Heart left ventricle (tissue), 16 donors: ENCODE measurements around the gene STX1B. TPM values are rescaled to one million over a fixed set of nuclear protein-coding genes. Genes with fewer than 3 reads are reported as not detected.

Source experiments
- ATAC-seq, 4 donors: fragments of 200-7000 bp; cut with Tn5 transposase; one replicate each; pipeline ENCODE4 v1.9.1; 2020 to 2022; ENCODE audit warnings: moderate library complexity in 4 of 4, mild to moderate bottlenecking in 3 of 4, moderate number of reproducible peaks in 1 of 4
- DNase-seq, 5 donors: peaks; one replicate each; pipeline ENCODE4 v3.0.0-alpha.2; 2020
- H3K27ac ChIP-seq, 12 donors: fragments of 200-600 bp; sonication (generic) in 4 of 12; one replicate each; pipeline versions ENCODE4 v1.5.0 to v1.8.0; 2016 to 2022; ENCODE audit warnings: mild to moderate bottlenecking in 2 of 12
- H3K27me3 ChIP-seq, 9 donors: fragments of 200-600 bp; sonication (generic) in 2 of 9; one replicate each; pipeline versions ENCODE4 v1.5.1 to v1.8.0; 2016 to 2022; ENCODE audit warnings: mild to moderate bottlenecking in 3 of 9
- H3K36me3 ChIP-seq, 9 donors: fragments of 200-600 bp; sonication (generic) in 2 of 9; one replicate each; pipeline versions ENCODE4 v1.5.0 to v1.8.0; 2018 to 2022; ENCODE audit warnings: mild to moderate bottlenecking in 2 of 9
- H3K4me1 ChIP-seq, 12 donors: fragments of 200-600 bp; sonication (generic) in 4 of 12; one replicate each; pipeline versions ENCODE4 v1.5.0 to v1.8.0; 2016 to 2022; ENCODE audit warnings: mild to moderate bottlenecking in 3 of 12
- H3K4me3 ChIP-seq, 12 donors: fragments of 200-600 bp; sonication (generic) in 4 of 12; one replicate each; pipeline versions ENCODE4 v1.5.0 to v1.8.0; 2017 to 2022; ENCODE audit warnings: mild to moderate bottlenecking in 9 of 12, moderate library complexity in 4 of 12
- H3K9me3 ChIP-seq, 12 donors: fragments of 200-600 bp; sonication (generic) in 4 of 12; one replicate each; pipeline versions ENCODE4 v1.5.0 to v1.8.0; 2016 to 2022; ENCODE audit warnings: mild to moderate bottlenecking in 1 of 12
- CTCF ChIP-seq, 12 donors: fragments of 200-600 bp; sonication (generic) in 4 of 12; IDR thresholded peaks; one replicate each; pipeline versions ENCODE4 v1.5.0 to v1.8.0; 2018 to 2022; ENCODE audit warnings: antibody characterized with exemption in 12 of 12, mild to moderate bottlenecking in 5 of 12
- POLR2A ChIP-seq, 2 donors: fragments of 450-650 bp; IDR thresholded peaks; one replicate each; pipeline ENCODE4 v1.6.1; 2017; ENCODE audit warnings: antibody characterized with exemption in 2 of 2, mild to moderate bottlenecking in 2 of 2, moderate library complexity in 2 of 2
- WGBS, 4 donors: extraction: QIAGEN DNeasy Blood & Tissue Kit in 2 of 4; methylation state at CpG; one replicate each; pipeline versions ENCODE4 v1.1.5 to v1.1.7; 2013 to 2018; 5-methylcytosine and 5-hydroxymethylcytosine counted together
- intact Hi-C, 10 donors: fragments of 100-400 bp; cut with DNase I; formaldehyde crosslinking; loops; one replicate each; pipeline versions ENCODE4 v1.11.1 to v1.14.2; 2022
- polyA plus RNA-seq, 2 donors: library from polyadenylated mRNA; stranded (reverse); fragments of 200-250 nt; gene quantifications; one replicate each; pipeline ENCODE4 v1.2.3, GENCODE V29; 2013
- total RNA-seq, 9 donors: library from RNA; depleted of rRNA in 2 of 9; stranded (reverse); fragments of >200 nt in 2 of 9; fragmentation: NEBNext Ultra II Directional in 3 of 9; extraction: Animal tissue kit (Norgen Biotek cat#: 25700) in 3 of 9; gene quantifications; one replicate each; pipeline versions ENCODE4 v1.1.0 to v1.2.4, GENCODE V29; 2016 to 2023
- donor health status: ischemic (EF 13 %, LVEDD 7.1; RV severe dilation, severe dysfunction).
- donor health status: healthy with polysubstance abuse.
- donor health status: DM: no; HTN: yes; CAD: no.
- donor health status: DM: no; HTN: no; CAD: no.
- donor health status: ischemic (EF 25% LVEDD 6.9; RV normal size, moderate dysfunction).
- donor health status: ischemic (EF 25% LVEDD 5.7; RV mildly dilated, moderate dysfunction).
- donor health status: healthy.
- donor health status: DM: yes; HTN: yes; CAD: no.
- donor health status: ischemic (EF 35%, LVEDD 5.7; RV mildly dilated, moderate dysfunction).
- donor health status: nonischemic (EF 11% LVEDD 7.7; RV severe dilation, severe dysfunction).
- donor health status: DM: yes; HTN: yes; CAD: no.
- donor health status: PGD.
- donor health status: ischemic (EF 29% LVEDD 5.4; RV normal size, mild dysfunction).
- donor health status: nonischemic (EF 23%, LVEDD 6.1; RV moderate dilation, normal function).

Gene STX1B
- total and polyA plus RNA-seq, 11 donors = 0.20 to 2.1 (median 0.82) TPM

- peaks cover 0 to 5% (median 0%) of the 10 kb centered on the region in 12 donors for H3K4me1 ChIP-seq
- H3K27me3 ChIP-seq = peaks cover 17 to 56% (median 44%) of the 10 kb centered on the region in 9 donors
- ATAC-seq (no peak), DNase-seq (no peak)
- no peak overlapping the region for H3K27ac ChIP-seq
- 80 to 89% (median 83%) methylated on average over 5 of the region's 5 CpGs for WGBS, 4 donors
- H3K9me3 ChIP-seq = no peaks in the 10 kb centered on the region
- TF ChIP-seq CTCF (IDR thresholded peaks at IDR 0.05) (no peak), POLR2A (IDR thresholded peaks at IDR 0.05) (no peak)
- intact Hi-C loops = no loop called here
- H3K36me3 ChIP-seq = no peaks in the 10 kb centered on the region
- H3K4me3 ChIP-seq = no peak overlapping the region
Measured at GRCh38 chr16:31008551-31008950, 1.9 kb downstream of the STX1B start.

GRCh38 chr16:31008149-31008548 lies 2.3 kb downstream of the STX1B start:
- no peak overlapping the region for H3K27ac ChIP-seq
- no peaks in the 10 kb centered on the region for H3K36me3 ChIP-seq
- no peak overlapping the region for H3K4me3 ChIP-seq
- no peak for ATAC-seq
- peaks cover 17 to 56% (median 44%) of the 10 kb centered on the region in 9 donors for H3K27me3 ChIP-seq
- no peak for DNase-seq
- H3K9me3 ChIP-seq = no peaks in the 10 kb centered on the region
- WGBS, 4 donors = 66 to 73% (median 71%) methylated on average over 6 of the region's 6 CpGs
- peaks cover 0 to 5% (median 0%) of the 10 kb centered on the region in 12 donors for H3K4me1 ChIP-seq
- intact Hi-C loops = no loop called here
- TF ChIP-seq CTCF (IDR thresholded peaks at IDR 0.05) (no peak), POLR2A (IDR thresholded peaks at IDR 0.05) (no peak)

- Histone ChIP-seq H3K9me3 (no peaks in the 10 kb centered on the region), H3K4me1 (peaks cover 0 to 5% (median 0%) of the 10 kb centered on the region in 12 donors), H3K27ac (no peak overlapping the region), H3K4me3 (no peak overlapping the region), H3K27me3 (peaks cover 17 to 53% (median 44%) of the 10 kb centered on the region in 9 donors), H3K36me3 (no peaks in the 10 kb centered on the region)
- no peak for TF ChIP-seq CTCF (IDR thresholded peaks at IDR 0.05)
- no peak for TF ChIP-seq POLR2A (IDR thresholded peaks at IDR 0.05)
- peak in 1 of 5 donors; percentile 9 for DNase-seq
- intact Hi-C loops = no loop called here
- no peak for ATAC-seq
- 42 to 53% (median 47%) methylated on average over 6 of the region's 6 CpGs for WGBS, 4 donors
Measured at GRCh38 chr16:31007684-31008083, 2.8 kb downstream of the STX1B start.

- peaks cover 17 to 42% (median 36%) of the 10 kb centered on the region in 9 donors for H3K27me3 ChIP-seq
- ATAC-seq = no peak
- DNase-seq = peak in 1 of 5 donors; percentile 12
- WGBS, 4 donors = 86 to 94% (median 90%) methylated on average over 8 of the region's 8 CpGs
- H3K9me3 ChIP-seq = no peaks in the 10 kb centered on the region
- no peak overlapping the region for H3K27ac ChIP-seq
- H3K4me1 ChIP-seq = peaks cover 0 to 12% (median 0%) of the 10 kb centered on the region in 12 donors
- H3K36me3 ChIP-seq = no peaks in the 10 kb centered on the region
- intact Hi-C loops = no loop called here
- TF ChIP-seq POLR2A (IDR thresholded peaks at IDR 0.05) (no peak), CTCF (IDR thresholded peaks at IDR 0.05) (no peak)
- no peak overlapping the region for H3K4me3 ChIP-seq
Measured at GRCh38 chr16:31006589-31006988, 3.8 kb downstream of the STX1B start.
